Activated naive CD4-positive, alpha-beta T cell treated with anti-CD3 and anti-CD28 coated beads, Interleukin-2, amount 50 U/mL, for 24 hours (primary cell): ENCODE results near the gene SBNO1.
"Not testable (repeated sequence)": the region's sequence is repeated elsewhere in the genome, so short reads cannot be mapped to it uniquely, and the experiment has no call there.

Source experiments
- H3K27ac Mint-ChIP-seq: one replicate; pipeline ENCODE4 v1.8.0; 2021; ENCODE audit warnings: mild to moderate bottlenecking, mixed read lengths
- H3K27me3 Mint-ChIP-seq: one replicate; pipeline ENCODE4 v1.8.0; 2021; ENCODE audit warnings: mixed read lengths
- H3K36me3 Mint-ChIP-seq: one replicate; pipeline ENCODE4 v1.8.0; 2021; ENCODE audit warnings: mixed read lengths
- H3K4me1 Mint-ChIP-seq: one replicate; pipeline ENCODE4 v1.8.0; 2021; ENCODE audit warnings: mixed read lengths
- H3K4me3 Mint-ChIP-seq: one replicate; pipeline ENCODE4 v1.8.0; 2021; ENCODE audit warnings: mild to moderate bottlenecking, mixed read lengths
- H3K9me3 Mint-ChIP-seq: one replicate; pipeline ENCODE4 v1.8.0; 2021; ENCODE audit warnings: mixed read lengths

SBNO1 gene

DNA sequence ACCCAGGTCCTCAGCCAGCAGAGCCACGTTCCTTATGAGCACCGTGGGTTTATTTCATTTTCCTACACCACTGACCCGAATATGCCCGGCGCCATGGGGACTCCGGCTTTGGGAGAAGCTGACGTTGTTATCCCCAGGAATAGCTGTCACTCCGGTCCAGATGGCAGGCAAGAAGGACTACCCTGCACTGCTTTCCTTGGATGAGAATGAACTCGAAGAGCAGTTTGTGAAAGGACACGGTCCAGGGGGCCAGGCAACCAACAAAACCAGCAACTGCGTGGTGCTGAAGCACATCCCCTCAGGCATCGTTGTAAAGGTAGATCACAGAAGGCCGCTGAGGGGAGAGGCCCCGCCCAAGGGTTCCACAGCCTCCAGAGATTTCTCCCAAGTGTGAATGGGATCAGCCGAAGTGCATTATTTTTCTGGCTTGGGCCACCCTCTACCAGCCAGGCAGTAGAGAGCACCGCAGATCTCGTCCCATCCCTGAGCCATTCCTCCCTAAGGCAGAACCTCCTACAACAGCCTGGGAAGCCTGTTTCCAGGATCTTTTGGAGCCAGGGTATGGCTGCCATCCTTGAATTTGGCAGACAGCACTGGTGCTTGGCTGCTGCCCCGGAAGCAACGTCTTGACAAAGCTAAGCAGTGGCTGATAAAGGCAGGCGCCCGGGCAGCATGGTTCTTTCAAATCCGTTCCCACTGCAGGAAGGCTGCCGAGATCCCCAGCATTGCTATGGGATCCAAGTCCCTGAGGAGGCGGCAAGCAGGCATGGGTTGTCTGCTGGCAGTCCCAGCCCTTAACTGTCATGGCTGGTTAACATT, 110.8 kb downstream of the SBNO1 start:
- Mint-ChIP-seq H3K9me3 (no peaks in the 10 kb centered on the region), H3K4me3 (no peak overlapping the region), H3K4me1 (peaks cover 41% of the 10 kb centered on the region), H3K36me3 (peaks cover 8% of the 10 kb centered on the region), H3K27ac (peak overlapping the region; percentile 70), H3K27me3 (no peaks in the 10 kb centered on the region)

DNA sequence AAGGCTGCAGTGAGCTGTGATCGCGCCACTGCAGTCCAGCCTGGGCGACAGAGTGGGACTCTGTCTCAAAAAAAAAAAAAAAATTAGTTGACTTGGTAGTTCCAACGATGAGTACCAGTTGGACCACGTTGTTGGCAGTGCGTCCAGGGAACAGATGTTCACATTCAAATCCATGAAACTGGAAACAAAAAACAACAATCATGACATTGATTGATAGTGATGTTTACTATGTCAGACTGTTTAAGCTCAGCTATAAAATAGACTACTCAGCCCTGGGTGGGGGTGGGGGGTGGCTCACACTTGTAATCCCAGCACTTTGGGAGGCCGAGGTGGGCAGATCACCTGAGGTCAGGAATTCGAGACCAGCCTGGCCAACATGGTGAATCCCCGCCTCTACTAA, 112.3 kb downstream of the SBNO1 start:
- not testable (repeated sequence) for H3K36me3 Mint-ChIP-seq, H3K4me3 Mint-ChIP-seq, H3K27me3 Mint-ChIP-seq, H3K27ac Mint-ChIP-seq, H3K9me3 Mint-ChIP-seq
- H3K4me1 Mint-ChIP-seq = peaks cover 49% of the 10 kb centered on the region

DNA sequence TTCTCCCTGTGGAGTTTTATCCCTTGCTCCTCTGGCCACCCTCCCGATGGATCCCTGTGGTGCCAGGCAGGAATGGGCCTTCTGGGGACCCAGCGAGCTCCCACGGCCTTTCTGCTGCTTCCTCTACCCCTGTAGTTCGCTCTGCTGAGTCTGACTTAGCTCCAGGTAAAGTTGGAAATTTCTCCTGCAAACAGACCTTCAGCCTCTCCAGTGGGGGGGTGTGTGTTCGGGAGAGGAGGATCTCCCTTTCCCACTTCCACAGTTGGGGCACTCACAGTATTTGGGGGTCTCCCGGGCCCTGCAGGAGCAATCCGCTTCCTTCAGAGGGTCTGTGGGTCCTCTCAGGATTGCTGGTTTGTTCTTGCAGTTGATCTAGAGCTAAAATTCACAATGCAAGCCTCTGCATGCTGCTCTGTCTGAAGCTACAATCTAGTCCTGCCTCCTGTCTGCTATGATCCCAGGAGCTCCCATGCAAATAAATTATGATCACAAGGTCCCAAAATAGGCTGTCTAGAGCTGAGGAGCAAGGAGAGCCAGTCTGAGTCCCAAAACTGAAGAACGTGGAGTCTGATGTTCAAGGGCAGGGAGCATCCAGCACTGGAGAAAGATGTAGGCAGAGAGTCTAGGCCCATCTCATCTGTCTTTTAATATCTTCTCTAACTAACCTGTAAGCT, 113.1 kb downstream of the SBNO1 start:
- Mint-ChIP-seq H3K4me3 (no peak overlapping the region), H3K27me3 (no peaks in the 10 kb centered on the region), H3K9me3 (no peaks in the 10 kb centered on the region), H3K27ac (peak overlapping the region; percentile 71), H3K4me1 (peaks cover 56% of the 10 kb centered on the region), H3K36me3 (peaks cover 6% of the 10 kb centered on the region)

DNA sequence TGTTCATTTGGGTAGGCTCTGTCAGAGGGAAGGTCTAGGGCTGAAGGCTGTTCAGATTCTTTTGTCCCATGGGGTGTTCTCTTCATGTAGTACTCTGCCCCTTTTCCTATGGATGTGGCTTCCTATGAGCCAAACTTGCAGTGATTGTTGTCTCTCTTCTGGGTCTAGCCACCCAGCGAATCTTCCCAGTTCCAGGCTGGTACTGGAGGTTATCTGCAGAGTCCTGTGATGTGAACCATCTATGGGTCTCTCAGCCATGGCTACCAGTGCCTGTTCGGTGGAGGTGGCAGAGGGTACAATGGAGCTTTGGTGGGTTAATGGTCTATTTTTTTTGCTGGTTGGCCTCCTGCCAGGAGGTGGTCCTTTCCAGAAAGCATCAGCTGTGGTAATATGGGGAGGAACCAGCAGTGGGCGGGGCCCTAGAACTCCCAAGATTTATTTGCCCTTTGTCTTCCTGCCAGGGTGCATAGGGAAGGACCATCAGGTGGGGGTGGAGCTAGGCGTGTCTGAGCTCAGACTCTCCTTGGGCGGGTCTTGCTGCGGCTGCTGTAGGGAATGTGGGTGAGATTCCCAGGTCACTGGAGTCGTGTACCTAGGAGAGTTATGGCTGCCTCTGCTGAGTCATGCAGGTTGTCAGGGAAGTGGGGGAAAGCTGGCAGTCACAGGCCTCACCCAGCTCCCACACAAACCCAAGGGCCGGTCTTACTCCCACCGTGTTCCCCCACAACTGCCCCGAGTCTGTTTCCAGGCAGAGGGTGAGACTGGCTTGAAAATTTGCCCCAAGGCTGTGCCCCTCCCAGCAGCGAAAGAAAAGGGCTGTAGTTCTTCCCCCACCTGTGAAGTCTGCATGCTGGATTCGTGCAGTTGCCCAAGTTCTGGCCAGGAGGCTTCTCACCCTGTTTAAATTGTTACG, 113.9 kb downstream of the SBNO1 start:
- Mint-ChIP-seq H3K4me3 (peak overlapping the region; percentile 51), H3K27me3 (no peaks in the 10 kb centered on the region), H3K36me3 (peaks cover 6% of the 10 kb centered on the region), H3K9me3 (no peaks in the 10 kb centered on the region), H3K27ac (peak overlapping the region; percentile 94), H3K4me1 (peaks cover 64% of the 10 kb centered on the region)

DNA sequence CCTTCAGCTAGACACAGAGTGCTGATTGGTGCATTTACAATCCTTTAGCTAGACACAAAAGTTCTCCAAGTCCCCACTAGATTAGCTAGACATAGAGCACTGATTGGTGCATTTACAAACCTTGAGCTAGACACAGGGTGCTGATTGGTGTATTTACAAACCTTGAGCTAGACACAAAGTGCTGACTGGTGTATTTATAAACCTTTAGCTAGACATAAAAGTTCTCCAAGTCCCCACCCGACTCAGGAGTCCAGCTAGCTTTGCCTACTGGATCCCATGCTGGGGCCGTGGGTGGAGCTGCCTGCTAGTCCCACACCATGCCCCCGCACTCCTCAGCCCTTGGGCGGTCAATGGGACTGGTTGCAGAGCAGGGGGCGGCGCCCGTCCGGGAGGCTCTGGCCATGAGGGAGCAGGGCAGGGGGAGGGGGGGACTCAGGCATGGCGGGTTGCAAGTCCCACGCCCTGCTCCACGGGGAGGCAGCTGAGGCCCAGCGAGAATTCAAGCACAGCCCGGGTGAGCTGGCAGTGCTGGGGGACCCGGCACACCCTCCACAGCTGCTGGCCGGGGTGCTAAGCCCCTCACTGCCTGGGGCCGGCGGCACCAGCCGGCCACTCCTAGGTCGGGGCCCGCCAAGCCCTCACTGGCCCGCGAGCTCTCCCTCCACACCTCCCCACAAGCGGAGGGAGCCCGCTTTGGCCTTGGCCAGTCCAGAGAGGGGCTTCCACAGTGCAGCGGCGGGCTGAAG, 115.5 kb downstream of the SBNO1 start:
- H3K27ac Mint-ChIP-seq, H3K9me3 Mint-ChIP-seq, H3K27me3 Mint-ChIP-seq, H3K4me3 Mint-ChIP-seq, H3K36me3 Mint-ChIP-seq: not testable (repeated sequence)
- H3K4me1 Mint-ChIP-seq = peaks cover 65% of the 10 kb centered on the region

- Mint-ChIP-seq H3K4me1 (peaks cover 63% of the 10 kb centered on the region), H3K27ac (peak overlapping the region; percentile 85)
- not testable (repeated sequence) for H3K36me3 Mint-ChIP-seq, H3K9me3 Mint-ChIP-seq, H3K27me3 Mint-ChIP-seq, H3K4me3 Mint-ChIP-seq
These were observed 116.5 kb downstream of the SBNO1 start for GRCh38 chr12:123248129-123248528.

GRCh38 chr12:123245678-123246077, 119.0 kb downstream of the SBNO1 start:
- no peaks in the 10 kb centered on the region for H3K9me3 Mint-ChIP-seq
- peak overlapping the region; percentile 47 for H3K27ac Mint-ChIP-seq
- peaks cover 64% of the 10 kb centered on the region for H3K4me1 Mint-ChIP-seq
- H3K4me3 Mint-ChIP-seq = peak overlapping the region; percentile 54
- H3K36me3 Mint-ChIP-seq = peaks cover 8% of the 10 kb centered on the region
- H3K27me3 Mint-ChIP-seq = no peaks in the 10 kb centered on the region

- Mint-ChIP-seq H3K27me3 (no peaks in the 10 kb centered on the region), H3K27ac (peak overlapping the region; percentile 12), H3K4me1 (peaks cover 60% of the 10 kb centered on the region), H3K9me3 (no peaks in the 10 kb centered on the region), H3K36me3 (peaks cover 4% of the 10 kb centered on the region), H3K4me3 (no peak overlapping the region)
These were observed 120.9 kb downstream of the SBNO1 start for GRCh38 chr12:123243671-123244262.

DNA sequence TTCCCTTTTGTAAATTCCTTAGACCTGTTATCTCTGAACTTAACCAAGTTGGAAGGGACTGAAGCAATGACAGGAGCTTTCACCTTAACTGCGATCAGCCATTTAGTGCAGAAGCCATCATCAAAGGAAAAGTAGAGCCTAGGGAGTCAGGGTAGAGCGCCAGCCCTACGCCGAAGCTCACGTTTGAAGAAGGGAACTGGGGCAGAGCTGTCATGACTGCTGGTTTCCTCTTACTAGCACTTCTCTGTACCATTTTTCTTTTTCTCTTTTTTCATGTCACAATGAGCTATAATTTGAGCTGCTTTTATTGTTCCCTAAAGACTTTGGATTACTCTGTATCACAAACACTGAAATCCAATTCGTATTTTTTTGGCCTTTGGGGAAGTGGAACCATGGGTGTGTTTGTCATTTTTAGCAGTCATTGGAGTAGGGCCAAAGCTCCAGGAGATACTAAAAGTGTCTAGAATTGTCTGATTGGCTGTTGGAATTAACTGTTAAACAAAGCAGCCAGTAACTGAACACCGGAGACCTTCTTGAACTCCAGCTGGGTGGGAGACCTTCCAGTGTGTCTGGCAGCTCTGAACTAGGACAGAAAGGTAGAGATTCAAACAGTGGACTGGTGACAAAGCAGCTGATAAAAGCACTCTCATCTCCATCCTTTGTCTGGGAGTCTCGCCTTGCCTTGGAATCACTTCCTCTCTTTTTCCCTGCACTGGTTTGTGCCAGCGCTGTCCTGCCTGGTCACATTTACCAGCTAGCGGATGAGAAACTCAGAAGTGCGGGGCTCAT, 122.3 kb downstream of the SBNO1 start:
- no peaks in the 10 kb centered on the region for H3K27me3 Mint-ChIP-seq
- H3K36me3 Mint-ChIP-seq = peaks cover 4% of the 10 kb centered on the region
- H3K4me1 Mint-ChIP-seq = peaks cover 62% of the 10 kb centered on the region
- H3K27ac Mint-ChIP-seq = peak overlapping the region; percentile 95
- peak overlapping the region; percentile 72 for H3K4me3 Mint-ChIP-seq
- H3K9me3 Mint-ChIP-seq = no peaks in the 10 kb centered on the region
